GM21723 (cell line): Measurements from ENCODE around the gene CCDC7.

ENCODE experiments used
- ATAC-seq: cut with Tn5 transposase; IDR thresholded peaks from one replicate; pipeline ENCODE4 v1.9.1; 2021; ENCODE audit warnings: mild to moderate bottlenecking, moderate library complexity; ENCODE audit not compliant: unreplicated experiment

CCDC7 gene

GRCh38 chr10:32923134-32923533, 477.2 kb downstream of the CCDC7 start:
- no peak for ATAC-seq

GRCh38 chr10:32923849-32924248, 477.9 kb downstream of the CCDC7 start:
- no peak for ATAC-seq
